ENCODE results near the gene MATN1.

MATN1 gene

DNA sequence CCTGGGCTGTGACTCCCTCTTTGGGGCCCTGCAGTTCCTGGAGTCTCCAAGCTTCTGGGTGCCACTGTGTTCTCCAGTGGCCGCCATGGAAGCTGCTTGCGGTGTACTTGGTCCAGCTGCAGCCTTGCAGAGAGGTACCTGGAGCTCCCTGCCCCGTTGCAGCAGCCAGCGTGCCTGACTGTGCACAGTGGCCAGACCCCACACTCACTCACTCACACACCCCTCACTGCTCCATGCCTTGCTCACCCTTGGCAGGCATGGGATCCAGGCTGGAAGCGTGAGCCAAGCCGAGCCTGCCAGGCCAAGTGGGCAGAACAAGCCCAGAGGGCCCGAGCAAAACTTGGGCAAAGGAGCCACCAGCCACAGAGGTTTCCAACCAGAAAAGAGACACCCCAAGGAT, 43.0 kb downstream of the MATN1 start:
- DNase-seq (ENCODE audit: low read depth) = no peak

GRCh38 chr1:30679976-30680305, 43.4 kb downstream of the MATN1 start:
- no peak for DNase-seq (ENCODE audit: low read depth)

DNA sequence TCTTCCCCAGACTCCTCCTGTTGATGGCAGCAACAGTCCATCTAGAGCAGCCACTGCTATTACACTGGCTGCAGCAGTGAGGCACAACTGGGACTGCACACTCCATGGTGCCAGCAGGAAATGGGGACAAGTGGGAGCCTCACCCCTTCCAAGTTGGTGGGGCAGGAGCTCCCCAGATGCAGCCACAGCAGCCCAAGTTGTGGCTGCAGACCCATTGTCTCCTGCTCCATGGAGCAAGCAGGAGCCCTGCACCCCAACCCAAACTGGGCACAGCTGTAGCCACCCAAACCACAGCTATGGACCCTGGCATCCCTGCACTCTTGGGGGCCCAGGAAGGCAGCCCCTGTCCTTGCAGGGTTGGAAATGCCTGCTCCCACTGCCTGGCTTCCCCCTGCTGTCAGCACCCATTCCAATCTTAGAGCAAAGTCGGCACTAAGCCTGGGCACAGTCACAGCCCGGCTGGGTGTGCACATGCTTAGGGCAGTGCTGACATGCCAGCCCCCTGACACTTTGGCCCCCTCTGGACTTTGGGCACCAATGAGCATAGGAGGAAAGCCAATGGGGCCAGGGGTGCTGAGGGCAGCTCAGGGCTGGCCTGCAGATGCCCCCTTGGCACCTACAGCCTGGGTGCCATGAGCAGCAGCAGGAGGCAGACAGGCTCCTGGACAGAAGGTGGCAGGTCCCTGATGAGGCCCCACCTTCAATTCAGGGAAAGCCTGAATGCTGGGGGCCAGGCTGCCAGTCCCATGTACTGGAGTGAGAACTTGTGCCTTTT, 44.0 kb downstream of the MATN1 start:
- no peak for DNase-seq (ENCODE audit: low read depth)

DNA sequence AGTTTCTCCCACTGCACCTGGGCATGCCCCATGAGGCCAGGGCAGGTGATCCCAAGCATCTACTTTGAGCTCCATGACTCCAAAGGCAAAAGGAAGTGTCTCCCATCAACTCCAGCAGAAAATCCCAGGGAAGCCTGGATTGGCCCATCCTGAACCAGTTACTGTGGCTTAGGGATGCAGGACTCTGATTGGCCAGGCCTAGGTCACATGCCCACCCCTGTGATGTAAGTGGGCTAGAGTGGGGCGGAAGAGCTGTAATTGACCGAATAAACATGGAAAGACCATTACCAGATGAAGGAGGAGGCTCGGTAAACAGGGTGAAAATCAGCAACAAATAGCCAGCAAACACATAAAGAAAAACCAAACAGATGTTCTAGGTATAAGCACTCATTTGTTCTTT, 45.2 kb downstream of the MATN1 start:
- DNase-seq (ENCODE audit: low read depth) = no peak

DNA sequence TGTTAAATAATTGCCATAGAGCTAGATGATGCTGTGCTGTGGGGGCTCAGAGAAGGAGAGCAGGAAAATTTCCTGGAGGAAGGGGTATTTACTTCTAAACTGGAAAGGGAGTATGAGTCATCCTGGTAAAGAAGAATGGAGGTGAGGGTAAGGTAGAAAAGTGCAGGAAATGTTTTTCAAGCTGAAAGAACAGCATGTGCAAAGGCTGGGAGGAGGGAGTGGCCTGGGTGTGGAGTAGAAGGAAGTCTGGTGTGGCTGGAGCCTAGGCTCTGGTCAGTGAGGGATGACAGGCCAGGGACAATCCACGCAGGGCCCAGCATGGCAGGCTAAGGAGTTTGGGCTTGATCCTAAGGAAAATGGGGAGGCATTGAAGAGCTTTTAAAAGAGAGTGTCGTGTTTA, 45.9 kb downstream of the MATN1 start:
- no peak for DNase-seq (ENCODE audit: low read depth)

DNA sequence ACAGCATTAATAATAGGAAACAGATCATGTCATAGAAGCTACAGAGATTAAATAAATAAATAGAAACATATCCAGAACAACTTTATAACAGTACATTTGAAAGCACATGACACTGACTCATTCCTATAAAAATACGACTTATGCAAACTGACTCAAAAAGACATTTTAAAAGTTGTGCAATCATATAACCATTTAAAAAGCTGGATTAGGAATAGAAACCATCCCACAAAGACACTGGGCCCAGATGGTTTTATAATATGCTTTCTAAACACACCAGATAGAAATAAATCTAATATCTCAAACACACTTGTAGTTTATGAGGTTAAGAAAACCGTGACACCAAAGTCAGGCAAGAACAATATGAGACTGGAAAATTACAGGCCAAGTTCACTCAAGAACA, 47.6 kb downstream of the MATN1 start:
- no peak for DNase-seq (ENCODE audit: low read depth)

DNA sequence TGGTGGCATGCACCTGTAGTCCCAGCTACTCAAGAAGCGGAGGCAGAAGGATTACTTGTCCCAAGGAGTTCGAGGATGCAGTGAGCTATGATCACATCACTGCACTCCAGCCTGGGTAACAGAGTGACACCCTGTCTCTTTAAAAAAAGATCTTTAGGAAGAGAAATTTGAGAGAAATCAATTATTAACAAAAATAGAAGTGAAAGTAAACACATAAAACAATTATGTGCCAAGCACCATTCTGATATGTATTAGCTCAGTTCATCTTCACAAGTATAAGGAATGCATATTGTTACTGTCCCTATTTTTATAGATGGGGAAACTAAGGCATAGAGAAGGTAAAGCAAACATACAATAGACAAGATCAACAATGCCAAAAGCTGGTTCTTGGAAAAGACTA, 48.1 kb downstream of the MATN1 start:
- no peak for DNase-seq (ENCODE audit: low read depth)

DNA sequence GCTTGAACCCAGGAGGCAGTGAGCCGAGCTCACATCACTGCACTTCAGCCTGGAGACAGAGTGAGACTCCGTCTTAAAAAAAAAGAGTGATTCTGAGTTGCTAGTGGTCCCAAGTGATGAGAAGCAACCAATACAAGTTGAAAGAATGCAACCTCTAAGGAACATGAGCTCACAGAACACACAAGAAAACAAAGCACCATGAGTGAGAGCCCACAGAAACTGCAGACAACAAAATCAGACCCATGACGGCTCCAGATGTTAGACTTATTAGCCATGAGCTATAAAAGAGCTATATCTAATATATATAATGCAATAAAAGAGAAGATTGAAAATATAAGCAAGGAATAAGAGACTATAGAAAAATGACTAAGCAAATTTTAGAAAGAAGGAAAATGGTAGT, 50.0 kb downstream of the MATN1 start:
- DNase-seq (ENCODE audit: low read depth) = no peak

- DNase-seq (ENCODE audit: low read depth) = no peak
These were observed 50.7 kb downstream of the MATN1 start for GRCh38 chr1:30672661-30673060.

- no peak for DNase-seq (ENCODE audit: low read depth)
These were observed 52.9 kb downstream of the MATN1 start for GRCh38 chr1:30670240-30671060.

DNA sequence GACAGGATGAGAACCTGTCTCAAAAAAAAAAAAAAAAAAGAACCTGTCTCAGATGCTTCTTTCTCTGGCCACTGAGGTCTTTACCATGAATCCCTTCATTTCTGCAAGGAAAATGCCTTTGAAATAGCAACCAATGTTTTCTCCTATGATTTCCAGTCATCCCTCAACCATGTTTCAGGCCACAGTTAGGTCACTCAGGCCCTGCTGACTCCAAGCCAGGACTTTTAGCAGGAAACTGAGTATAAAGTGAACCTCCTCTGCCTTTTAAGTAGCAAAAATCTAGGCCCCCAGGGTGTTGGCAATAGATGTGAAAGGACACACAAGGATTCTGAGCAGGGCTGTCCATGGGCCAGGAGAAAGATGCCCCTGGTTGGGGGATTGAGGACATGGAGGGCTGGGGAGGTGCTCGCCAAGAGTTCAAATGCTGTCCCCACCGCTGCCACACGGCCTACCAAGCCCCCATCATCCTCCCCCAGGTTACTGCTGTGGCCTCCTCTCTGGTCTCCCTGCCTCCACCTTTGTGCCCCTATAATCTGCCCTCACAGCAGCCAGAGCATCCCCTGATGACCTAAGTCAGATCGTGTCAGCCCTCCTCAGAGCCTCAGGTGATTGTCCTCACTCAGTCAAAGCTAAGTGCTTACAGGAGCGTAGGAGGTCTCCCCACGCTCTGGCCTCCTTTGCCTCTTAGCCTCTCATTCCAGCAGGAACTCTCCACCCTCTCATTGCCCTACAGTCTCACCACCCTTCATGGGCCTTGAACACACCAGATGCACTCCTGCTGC, 54.6 kb downstream of the MATN1 start:
- DNase-seq (ENCODE audit: low read depth) = no peak

DNA sequence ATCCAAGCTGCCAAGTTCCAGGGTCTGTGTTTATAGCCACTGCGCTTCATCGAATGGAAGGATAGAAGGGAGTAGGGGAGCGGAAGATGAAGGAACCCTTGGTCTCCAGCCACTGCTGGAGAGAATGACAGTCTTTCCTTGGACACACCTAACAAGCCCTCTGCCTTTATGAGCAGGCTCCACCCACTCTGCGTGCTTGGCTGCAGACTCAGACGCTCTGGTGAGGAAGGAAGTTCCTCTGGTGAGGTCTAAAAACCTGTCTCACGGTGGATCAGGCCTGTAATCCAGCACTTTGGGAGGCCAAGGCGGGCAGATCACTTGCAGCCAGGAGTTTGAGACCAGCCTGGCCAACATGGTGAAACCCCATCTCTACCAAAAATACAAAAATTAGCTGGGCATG, 55.4 kb downstream of the MATN1 start:
- DNase-seq (ENCODE audit: low read depth) = no peak

DNA sequence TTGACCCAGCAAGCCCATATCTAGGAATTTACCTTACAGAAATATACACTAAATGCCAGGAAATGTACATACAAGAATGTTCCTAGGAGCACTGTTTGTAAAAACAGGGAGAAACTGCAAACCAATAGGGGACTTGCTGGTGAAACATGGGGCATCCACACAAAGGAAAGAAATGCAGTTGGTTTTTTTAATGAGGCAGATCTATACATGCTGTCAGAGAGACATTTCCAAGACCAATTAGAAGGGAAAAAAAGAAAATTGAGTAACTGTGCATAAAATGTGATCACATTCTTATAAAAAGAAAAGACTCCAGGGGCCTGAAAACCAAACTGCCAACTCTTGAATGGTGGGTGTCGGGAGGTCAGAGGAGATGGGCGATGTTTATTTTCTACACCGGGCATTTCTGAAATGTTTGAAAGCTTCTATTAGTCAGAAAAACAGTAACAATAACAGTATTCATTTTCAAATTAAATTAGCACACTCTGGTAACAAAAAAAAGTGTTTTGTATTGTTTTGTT, 56.6 kb downstream of the MATN1 start:
- no peak for DNase-seq (ENCODE audit: low read depth)

GRCh38 chr1:30665216-30666010, 58.0 kb downstream of the MATN1 start:
- no peak for DNase-seq (ENCODE audit: low read depth)

- DNase-seq (ENCODE audit: low read depth) = no peak
These were observed 59.2 kb downstream of the MATN1 start for GRCh38 chr1:30664103-30664755.

- no peak for DNase-seq (ENCODE audit: low read depth)
These were observed 59.7 kb downstream of the MATN1 start for GRCh38 chr1:30663596-30664091.

- DNase-seq (ENCODE audit: low read depth) = no peak
These were observed 61.0 kb downstream of the MATN1 start for GRCh38 chr1:30662291-30662840.

DNA sequence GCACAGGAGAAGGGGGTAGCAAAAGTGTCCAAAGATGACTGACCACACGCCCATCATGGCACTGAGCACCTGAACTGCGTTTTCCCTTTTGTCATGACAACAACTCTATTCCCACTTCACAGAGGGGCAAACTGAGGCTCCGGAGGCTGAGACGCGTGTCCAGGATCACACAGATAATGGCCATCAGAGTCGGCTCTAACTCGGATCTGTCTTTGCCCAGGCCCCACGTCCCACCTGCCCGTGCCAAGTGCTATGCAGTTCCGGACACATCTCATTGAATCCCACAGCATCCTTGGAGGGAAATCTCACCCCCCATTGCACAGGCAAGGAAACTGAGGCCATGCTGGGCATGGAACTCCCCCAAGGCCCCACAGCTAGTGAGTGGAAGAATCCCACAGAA, 62.1 kb downstream of the MATN1 start:
- DNase-seq (ENCODE audit: low read depth) = no peak
